ENCODE results near the gene N4BP2L1.

The N4BP2L1 gene

GRCh38 chr13:32425158-32425557 is 2.8 kb downstream of the N4BP2L1 start:
- no peak for TF ChIP-seq FOXP2 (optimal IDR thresholded peaks at IDR 0.05; ENCODE audit: borderline replicate concordance, extremely low read depth, extremely low read length, insufficient read depth)
- no peak for TF ChIP-seq SIN3A (IDR thresholded peaks at IDR 0.05; ENCODE audit: borderline replicate concordance, insufficient read depth, low read length)
- no peak for TF ChIP-seq POLR2AphosphoS5 (IDR thresholded peaks at IDR 0.05; ENCODE audit: low read depth, low read length)
- TF ChIP-seq REST (IDR thresholded peaks at IDR 0.05; ENCODE audit: insufficient read depth in 1 of 2, low read depth in 2 of 2, low read length in 2 of 2) = no peak
- no peak for TF ChIP-seq TAF1 (IDR thresholded peaks at IDR 0.05; ENCODE audit: borderline replicate concordance, insufficient read depth, low read length)

- TF ChIP-seq POLR2AphosphoS5 (IDR thresholded peaks at IDR 0.05; ENCODE audit: low read depth, low read length) = no peak
- TF ChIP-seq REST (IDR thresholded peaks at IDR 0.05; ENCODE audit: insufficient read depth in 1 of 2, low read depth in 2 of 2, low read length in 2 of 2) = no peak
- no peak for TF ChIP-seq FOXP2 (optimal IDR thresholded peaks at IDR 0.05; ENCODE audit: borderline replicate concordance, extremely low read depth, extremely low read length, insufficient read depth)
- no peak for TF ChIP-seq TAF1 (IDR thresholded peaks at IDR 0.05; ENCODE audit: borderline replicate concordance, insufficient read depth, low read length)
- TF ChIP-seq SIN3A (IDR thresholded peaks at IDR 0.05; ENCODE audit: borderline replicate concordance, insufficient read depth, low read length) = no peak
These were observed 4.3 kb downstream of the N4BP2L1 start for GRCh38 chr13:32423592-32423991.

- TF ChIP-seq REST (IDR thresholded peaks at IDR 0.05; ENCODE audit: insufficient read depth in 1 of 2, low read depth in 2 of 2, low read length in 2 of 2) = no peak
- no peak for TF ChIP-seq TAF1 (IDR thresholded peaks at IDR 0.05; ENCODE audit: borderline replicate concordance, insufficient read depth, low read length)
- TF ChIP-seq POLR2AphosphoS5 (IDR thresholded peaks at IDR 0.05; ENCODE audit: low read depth, low read length) = no peak
- TF ChIP-seq FOXP2 (optimal IDR thresholded peaks at IDR 0.05; ENCODE audit: borderline replicate concordance, extremely low read depth, extremely low read length, insufficient read depth) = no peak
- TF ChIP-seq SIN3A (IDR thresholded peaks at IDR 0.05; ENCODE audit: borderline replicate concordance, insufficient read depth, low read length) = no peak
These were observed 8.1 kb downstream of the N4BP2L1 start for GRCh38 chr13:32419862-32420261.

- no peak for TF ChIP-seq TAF1 (IDR thresholded peaks at IDR 0.05; ENCODE audit: borderline replicate concordance, insufficient read depth, low read length)
- no peak for TF ChIP-seq REST (IDR thresholded peaks at IDR 0.05; ENCODE audit: insufficient read depth in 1 of 2, low read depth in 2 of 2, low read length in 2 of 2)
- TF ChIP-seq FOXP2 (optimal IDR thresholded peaks at IDR 0.05; ENCODE audit: borderline replicate concordance, extremely low read depth, extremely low read length, insufficient read depth) = no peak
- no peak for TF ChIP-seq SIN3A (IDR thresholded peaks at IDR 0.05; ENCODE audit: borderline replicate concordance, insufficient read depth, low read length)
- TF ChIP-seq POLR2AphosphoS5 (IDR thresholded peaks at IDR 0.05; ENCODE audit: low read depth, low read length) = no peak
These were observed 9.9 kb downstream of the N4BP2L1 start for GRCh38 chr13:32417995-32418394.

- no peak for TF ChIP-seq TAF1 (IDR thresholded peaks at IDR 0.05; ENCODE audit: borderline replicate concordance, insufficient read depth, low read length)
- TF ChIP-seq FOXP2 (optimal IDR thresholded peaks at IDR 0.05; ENCODE audit: borderline replicate concordance, extremely low read depth, extremely low read length, insufficient read depth) = no peak
- no peak for TF ChIP-seq SIN3A (IDR thresholded peaks at IDR 0.05; ENCODE audit: borderline replicate concordance, insufficient read depth, low read length)
- TF ChIP-seq REST (IDR thresholded peaks at IDR 0.05; ENCODE audit: insufficient read depth in 1 of 2, low read depth in 2 of 2, low read length in 2 of 2) = no peak
- no peak for TF ChIP-seq POLR2AphosphoS5 (IDR thresholded peaks at IDR 0.05; ENCODE audit: low read depth, low read length)
These were observed 12.9 kb downstream of the N4BP2L1 start for GRCh38 chr13:32415019-32415418.

All from PFSK-1 (cell line).